ENCODE data around the gene ARMC2. TPM values are rescaled to one million over a fixed set of nuclear protein-coding genes. Genes with fewer than 3 reads are reported as not detected.

The ARMC2 gene
- total RNA-seq (2022) (1.6 and 3.2 TPM in 2 replicates), Bru-seq, nascent RNA (percentile 36 among the genes with signal in this experiment), BruChase-seq, experiment 1, labeled RNA remaining after a 6-hour chase (percentile 37 among the genes with signal in this experiment), BruChase-seq, experiment 2, labeled RNA remaining after a 2-hour chase (percentile 41 among the genes with signal in this experiment)
- long read RNA-seq, partial matches to known transcripts, result 1 of 3 reads
- long read RNA-seq, other reads (novel, unspliced or antisense), result 2 of 3 reads

GRCh38 chr6:108848116-108848868 is at the start of gene ARMC2:
ARMC2 (plus strand) TSS chr6:108848422; CDS start chr6:108854268, 5,846 bp downstream.
- Mint-ChIP-seq H3K4me3 (ENCODE audit: unreplicated experiment) (peak within 1 kb of the TSS; percentile 83), H3K4me1 (ENCODE audit: insufficient read depth, unreplicated experiment) (peaks cover 5% of the 10 kb centered on the region), H3K27ac (ENCODE audit: low read depth, unreplicated experiment) (peak within 1 kb of the TSS; percentile 87), H3K9me3 (ENCODE audit: unreplicated experiment) (no peaks in the 10 kb centered on the region), H3K36me3 (ENCODE audit: insufficient read depth, unreplicated experiment) (no peaks in the 10 kb centered on the region), H3K27me3 (ENCODE audit: insufficient read depth, unreplicated experiment) (no peaks in the 10 kb centered on the region)
- DNase-seq (ENCODE audit: unreplicated experiment), result peak; percentile 89
- no peak for TF ChIP-seq CTCF (IDR thresholded peaks at IDR 0.05; ENCODE audit: unreplicated experiment)
- ChIA-PET CTCF (interaction anchor here (0.6 to 4.5 kb wide), 7 partner anchors 12 to 312 kb away, joined by 3 to 25 read pairs (median 3); no protein-coding TSS in a partner anchor), POLR2A (interaction anchor here (0.5 to 1.7 kb wide), 21 partner anchors 9 to 291 kb away, joined by 3 to 8 read pairs (median 3); partner anchors contain the start of gene FOXO3)
- intact Hi-C loops (cut with micrococcal nuclease), result loop anchor here (1.0 kb wide), 1 partner anchor 45 kb away; no protein-coding TSS in a partner anchor
- no TSS peak for BruUV-seq (replicated peaks)

- no peaks in the 10 kb centered on the region for H3K4me1 Mint-ChIP-seq (ENCODE audit: insufficient read depth, unreplicated experiment)
- TF ChIP-seq CTCF (IDR thresholded peaks at IDR 0.05; ENCODE audit: unreplicated experiment), result no peak
- no peak overlapping the region for H3K27ac Mint-ChIP-seq (ENCODE audit: low read depth, unreplicated experiment)
- no peaks in the 10 kb centered on the region for H3K27me3 Mint-ChIP-seq (ENCODE audit: insufficient read depth, unreplicated experiment)
- no peaks in the 10 kb centered on the region for H3K9me3 Mint-ChIP-seq (ENCODE audit: unreplicated experiment)
- H3K36me3 Mint-ChIP-seq (ENCODE audit: insufficient read depth, unreplicated experiment), result no peaks in the 10 kb centered on the region
- intact Hi-C loops (cut with micrococcal nuclease), result no loop called here
- no peak for DNase-seq (ENCODE audit: unreplicated experiment)
- ChIA-PET POLR2A (no interaction called here), CTCF (interaction anchor here (0.6 kb wide), 1 partner anchor 176 kb away, joined by 3 read pairs; no protein-coding TSS in a partner anchor)
- no peak overlapping the region for H3K4me3 Mint-ChIP-seq (ENCODE audit: unreplicated experiment)
- BruUV-seq (replicated peaks), result no TSS peak
These were observed 49.4 kb upstream of the ARMC2 start for GRCh38 chr6:108798670-108799353.

GRCh38 chr6:108799354-108799717 is 48.9 kb upstream of the ARMC2 start:
- H3K27ac Mint-ChIP-seq (ENCODE audit: low read depth, unreplicated experiment), result no peak overlapping the region
- H3K27me3 Mint-ChIP-seq (ENCODE audit: insufficient read depth, unreplicated experiment), result no peaks in the 10 kb centered on the region
- no peaks in the 10 kb centered on the region for H3K4me1 Mint-ChIP-seq (ENCODE audit: insufficient read depth, unreplicated experiment)
- TF ChIP-seq CTCF (IDR thresholded peaks at IDR 0.05; ENCODE audit: unreplicated experiment), result no peak
- H3K36me3 Mint-ChIP-seq (ENCODE audit: insufficient read depth, unreplicated experiment), result no peaks in the 10 kb centered on the region
- DNase-seq (ENCODE audit: unreplicated experiment), result no peak
- no peaks in the 10 kb centered on the region for H3K9me3 Mint-ChIP-seq (ENCODE audit: unreplicated experiment)
- BruUV-seq (replicated peaks), result no TSS peak
- H3K4me3 Mint-ChIP-seq (ENCODE audit: unreplicated experiment), result no peak overlapping the region
- POLR2A ChIA-PET, result no interaction called here
- intact Hi-C loops (cut with micrococcal nuclease), result no loop called here
- CTCF ChIA-PET, result interaction anchor here (0.6 kb wide), 1 partner anchor 176 kb away, joined by 3 read pairs; no protein-coding TSS in a partner anchor

- no peak overlapping the region for H3K4me3 Mint-ChIP-seq (ENCODE audit: unreplicated experiment)
- H3K9me3 Mint-ChIP-seq (ENCODE audit: unreplicated experiment), result no peaks in the 10 kb centered on the region
- no peaks in the 10 kb centered on the region for H3K4me1 Mint-ChIP-seq (ENCODE audit: insufficient read depth, unreplicated experiment)
- no peaks in the 10 kb centered on the region for H3K36me3 Mint-ChIP-seq (ENCODE audit: insufficient read depth, unreplicated experiment)
- DNase-seq (ENCODE audit: unreplicated experiment), result no peak
- no peaks in the 10 kb centered on the region for H3K27me3 Mint-ChIP-seq (ENCODE audit: insufficient read depth, unreplicated experiment)
- intact Hi-C loops (cut with micrococcal nuclease), result no loop called here
- no peak for TF ChIP-seq CTCF (IDR thresholded peaks at IDR 0.05; ENCODE audit: unreplicated experiment)
- no TSS peak for BruUV-seq (replicated peaks)
- H3K27ac Mint-ChIP-seq (ENCODE audit: low read depth, unreplicated experiment), result no peak overlapping the region
- CTCF ChIA-PET, result no interaction called here
- POLR2A ChIA-PET, result no interaction called here
These were observed 48.4 kb upstream of the ARMC2 start for GRCh38 chr6:108799791-108800190.

Data from MCF 10A (cell line).